CD1c-positive myeloid dendritic cell (primary cell): Measurements from ENCODE around the gene CALM3.
A peak's percentile ranks its signal among the peaks of the same experiment; 100 is the strongest.

Experiments
- DNase-seq: peaks from one replicate; pipeline ENCODE4 v3.0.0-alpha.2; 2016; ENCODE audit errors: extremely low spot score

CALM3 gene

DNA sequence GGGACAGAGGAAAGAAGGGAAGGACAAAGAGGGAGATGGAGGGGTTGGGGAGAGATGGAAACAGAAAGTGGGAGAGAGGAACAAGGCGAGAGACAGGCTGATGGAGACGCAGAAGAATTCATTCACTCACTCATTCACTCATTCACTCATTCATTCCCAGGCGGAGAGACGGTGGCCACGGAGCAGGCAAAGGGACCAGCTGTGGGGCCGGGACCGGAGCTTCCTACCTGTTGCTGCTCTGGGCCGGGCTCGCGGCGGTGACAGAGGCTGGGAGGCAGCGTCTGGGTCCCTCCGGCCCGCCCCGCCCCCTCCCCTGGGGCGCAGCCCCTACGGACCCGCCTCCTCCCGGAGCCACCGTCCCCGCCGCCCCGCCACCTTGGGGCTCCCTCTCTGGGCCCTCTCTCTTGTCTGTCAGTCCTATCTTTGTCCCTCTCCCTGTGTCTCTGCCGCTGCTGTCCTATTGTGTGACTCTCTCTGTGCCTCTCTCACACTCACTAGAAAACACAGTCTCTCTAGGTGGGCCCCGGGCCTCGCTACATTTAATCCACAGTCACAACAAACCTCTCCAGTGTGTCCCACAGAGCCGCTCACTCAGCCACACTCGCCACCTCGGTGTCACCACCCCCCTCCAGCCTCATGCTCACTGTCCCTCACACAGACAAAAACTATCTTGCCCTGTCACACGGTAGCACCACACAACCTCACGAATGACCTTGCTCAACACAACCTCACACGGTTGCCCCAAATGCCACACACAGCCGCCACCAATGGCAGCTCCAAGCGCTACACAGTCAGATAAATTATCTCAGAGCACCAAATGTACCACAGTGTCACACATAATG lies 35.0 kb downstream of the CALM3 start, which contains the start of gene GNG8:
TSS of gene GNG8 (minus strand) at position 283 of the 842 bp plus-strand sequence. CDS start 1,520 bp downstream, outside the sequence.
- DNase-seq = no peak

DNA sequence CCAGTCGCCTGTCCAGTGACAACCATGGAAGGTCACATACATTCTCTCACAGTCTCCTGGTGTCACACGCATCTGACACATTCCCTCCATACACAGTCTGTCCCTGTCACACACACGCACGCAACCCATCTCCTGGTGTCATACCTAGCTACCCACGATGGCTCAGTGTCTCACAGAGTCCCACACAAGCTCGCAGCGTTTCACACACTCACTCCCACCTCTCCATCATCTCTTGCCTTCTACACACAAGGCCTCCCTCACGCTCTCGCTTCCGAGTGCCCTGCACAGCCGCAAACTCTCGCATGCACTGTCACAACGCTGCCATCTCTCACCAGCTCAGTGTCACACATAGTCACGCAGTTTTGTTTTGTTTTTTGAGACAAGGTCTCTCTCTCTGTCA lies 36.1 kb downstream of the CALM3 start:
- no peak for DNase-seq

DNA sequence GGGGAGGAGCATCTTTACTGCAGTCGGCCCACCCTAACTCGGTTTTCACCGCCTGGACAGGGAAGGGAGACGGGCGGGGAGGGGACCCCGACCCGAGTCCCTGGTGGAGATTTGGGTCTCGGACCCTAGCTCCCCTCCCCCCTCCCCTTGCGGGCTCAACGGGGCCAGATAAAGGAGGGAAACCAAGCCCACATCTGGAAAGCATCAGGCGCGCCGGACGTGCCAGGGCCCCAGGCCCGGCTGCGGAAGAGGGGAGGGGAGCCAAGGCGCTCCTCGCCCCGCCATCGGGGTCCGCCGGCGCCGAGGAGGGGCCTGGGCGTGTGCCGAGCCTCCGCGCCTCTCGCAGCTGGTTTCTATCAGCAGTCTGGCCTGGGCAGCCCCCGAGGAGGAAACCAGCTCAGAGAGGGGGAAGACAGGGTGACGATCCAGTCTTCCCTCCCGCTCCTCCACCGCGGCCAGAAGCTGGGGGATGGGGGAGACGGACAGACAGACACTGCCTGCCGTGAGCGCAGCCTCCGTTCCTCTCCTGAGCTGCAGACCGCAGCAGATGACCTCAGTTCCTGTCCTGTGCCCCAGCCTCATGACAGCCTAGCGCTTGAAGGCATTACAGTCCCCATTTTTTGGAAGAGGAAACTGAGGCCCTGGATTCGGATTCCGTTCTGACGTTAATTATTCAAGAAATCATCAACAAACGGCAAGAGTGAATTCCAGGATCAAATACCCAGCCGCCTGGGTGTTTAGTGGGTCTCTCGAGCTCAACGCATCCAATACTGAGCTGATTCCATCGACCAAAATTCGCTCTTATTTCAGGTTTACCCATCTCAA lies 38.4 kb downstream of the CALM3 start:
- peak; percentile 79 for DNase-seq

DNA sequence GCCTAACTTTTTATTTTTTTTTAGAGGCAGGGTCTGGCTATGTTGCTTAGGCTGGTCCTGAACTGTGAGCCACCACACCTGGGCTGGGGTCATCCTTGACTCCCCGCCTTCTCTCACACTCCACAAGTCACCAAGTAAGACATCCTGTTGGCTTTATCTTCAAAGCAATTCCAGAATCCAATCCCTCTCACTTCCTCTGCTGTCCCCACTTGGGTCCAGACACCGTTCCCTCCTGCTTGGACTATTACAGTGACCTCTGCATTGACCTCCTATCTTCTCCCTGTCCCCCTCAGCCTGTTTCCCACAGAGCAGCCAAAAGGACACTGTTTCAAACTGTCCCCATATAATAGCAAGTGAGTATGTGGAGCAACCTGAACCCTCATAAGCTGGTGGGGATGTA lies 39.5 kb downstream of the CALM3 start:
- DNase-seq = no peak

DNA sequence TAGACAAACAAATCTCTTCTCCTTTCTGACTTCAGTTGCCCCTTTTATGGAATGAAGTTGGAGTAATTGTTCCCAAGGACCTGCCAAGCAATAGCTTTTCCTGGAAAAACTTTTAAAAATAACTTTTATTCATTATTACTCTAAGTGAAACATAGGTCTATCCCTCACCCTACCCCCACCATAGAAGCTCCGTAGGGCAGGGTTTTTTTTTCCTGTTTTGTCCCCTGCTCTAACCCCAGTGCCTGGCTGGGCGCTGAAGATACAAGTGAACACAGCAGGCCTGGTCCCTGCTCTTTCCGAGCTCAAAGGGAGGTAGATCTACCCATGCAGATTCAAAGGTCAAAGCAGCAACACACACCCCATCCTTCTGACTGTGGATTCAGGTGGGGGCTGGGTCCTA lies 43.6 kb downstream of the CALM3 start:
- DNase-seq = no peak

DNA sequence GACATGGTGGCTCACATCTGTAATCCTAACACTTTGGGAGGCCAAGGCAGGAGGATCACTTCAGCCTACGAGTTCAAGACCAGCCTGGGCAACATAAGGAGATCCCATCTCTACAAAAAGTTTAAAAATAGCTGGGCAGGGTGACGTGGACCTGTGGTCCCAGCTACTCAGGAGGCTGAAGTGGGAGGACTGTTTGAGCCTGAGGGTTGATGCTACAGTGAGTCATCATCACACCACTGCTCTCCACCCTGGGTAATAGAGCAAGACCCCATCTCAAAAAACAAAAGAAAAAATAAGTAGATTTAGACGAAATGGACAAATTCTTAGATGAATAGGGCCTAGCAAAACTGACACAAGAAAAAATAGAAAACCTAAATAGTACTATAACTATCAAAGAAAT lies 45.3 kb downstream of the CALM3 start:
- no peak for DNase-seq

DNA sequence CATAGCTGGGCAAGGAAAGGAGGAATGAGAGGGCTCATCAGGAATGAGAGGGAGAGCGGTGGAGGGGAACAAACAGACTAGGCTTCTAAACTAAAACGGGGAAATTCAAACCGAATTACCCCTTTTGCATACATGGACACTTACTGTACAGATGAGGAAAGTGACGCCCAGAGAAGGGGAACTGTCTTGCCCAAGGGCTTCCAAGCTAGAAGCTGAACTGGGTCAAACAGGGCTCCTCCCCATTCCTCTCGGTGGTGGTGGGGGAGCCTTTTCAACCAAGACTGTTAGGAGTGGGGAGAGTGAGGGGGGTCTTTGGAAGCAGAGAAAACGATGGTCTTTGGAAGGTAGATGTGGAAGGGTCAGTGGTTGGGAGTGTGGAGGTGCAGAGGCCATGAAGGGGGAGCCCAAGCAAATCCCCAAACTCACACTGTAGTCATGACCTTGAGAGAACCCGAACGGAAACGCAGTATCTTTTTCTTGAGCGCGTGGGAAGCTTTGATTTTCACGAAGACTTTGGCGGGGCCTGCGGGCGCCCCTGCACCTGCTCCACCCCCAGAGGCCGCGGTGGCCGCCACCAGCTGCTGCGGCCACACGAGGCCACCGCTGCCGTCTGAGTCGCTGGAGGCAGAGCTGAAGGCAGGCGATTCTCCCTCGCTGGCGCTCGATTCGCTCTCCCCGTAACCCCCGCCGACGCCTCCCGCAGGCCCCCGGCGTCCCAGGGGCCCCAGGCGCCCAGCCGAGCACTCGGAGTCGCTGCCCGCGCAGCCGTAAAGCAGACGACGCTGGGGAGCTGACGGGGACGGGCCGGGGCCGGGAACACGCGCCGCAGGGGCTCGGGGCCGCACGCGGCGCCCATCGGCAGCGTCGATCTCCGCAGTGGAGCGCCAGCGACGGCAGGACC lies 47.2 kb downstream of the CALM3 start:
- DNase-seq = peak; percentile 59

DNA sequence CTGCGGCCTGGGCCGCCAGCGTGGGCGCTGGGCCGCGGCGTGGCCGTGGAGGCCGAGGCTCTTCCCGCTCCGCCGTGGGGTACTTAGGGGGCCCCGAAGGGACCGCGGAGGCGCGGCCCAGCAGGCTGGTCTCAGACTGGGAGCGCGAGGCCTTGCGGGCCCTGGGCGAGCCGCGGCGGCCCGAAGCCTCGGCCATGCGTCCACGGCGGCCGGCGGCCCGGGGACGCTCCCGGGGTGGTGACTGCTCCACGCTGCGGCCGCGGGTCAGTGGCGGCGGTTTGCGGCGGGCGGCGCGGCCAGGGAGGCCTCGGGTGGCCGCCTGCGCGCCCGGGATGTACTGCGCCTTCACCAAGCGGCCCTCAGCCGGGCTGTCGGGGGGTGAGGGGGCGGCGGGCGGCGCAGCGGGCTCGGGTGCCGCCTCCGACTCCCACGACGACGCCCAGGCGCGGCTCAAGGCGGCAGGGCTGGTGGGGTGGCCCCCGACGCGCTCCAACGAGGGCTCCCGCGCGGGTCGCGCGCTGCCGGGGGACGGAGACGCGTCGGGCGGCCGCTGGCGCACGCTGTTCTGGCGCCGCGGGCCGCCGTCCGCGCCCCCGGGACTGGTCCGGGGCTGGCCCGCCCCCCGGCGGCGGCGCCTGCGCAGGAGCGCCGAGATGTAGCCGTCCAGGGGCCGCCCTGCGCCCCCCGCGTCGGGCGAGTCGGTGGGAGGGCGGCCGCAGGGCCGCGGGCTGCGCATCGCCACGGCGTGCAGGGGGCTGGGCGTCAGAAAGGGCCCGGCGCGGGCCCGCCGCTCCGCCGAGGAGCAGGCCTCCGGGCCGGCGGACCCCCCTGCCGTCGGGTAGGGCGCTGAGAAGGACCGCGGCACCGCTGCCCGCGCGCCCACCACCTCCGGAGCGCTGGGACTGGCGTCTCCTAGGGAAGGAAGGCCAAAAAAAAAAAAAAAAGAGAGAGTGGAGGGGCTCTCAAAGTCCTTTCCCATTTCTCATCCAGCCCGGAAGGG lies 48.1 kb downstream of the CALM3 start:
- no peak for DNase-seq

DNA sequence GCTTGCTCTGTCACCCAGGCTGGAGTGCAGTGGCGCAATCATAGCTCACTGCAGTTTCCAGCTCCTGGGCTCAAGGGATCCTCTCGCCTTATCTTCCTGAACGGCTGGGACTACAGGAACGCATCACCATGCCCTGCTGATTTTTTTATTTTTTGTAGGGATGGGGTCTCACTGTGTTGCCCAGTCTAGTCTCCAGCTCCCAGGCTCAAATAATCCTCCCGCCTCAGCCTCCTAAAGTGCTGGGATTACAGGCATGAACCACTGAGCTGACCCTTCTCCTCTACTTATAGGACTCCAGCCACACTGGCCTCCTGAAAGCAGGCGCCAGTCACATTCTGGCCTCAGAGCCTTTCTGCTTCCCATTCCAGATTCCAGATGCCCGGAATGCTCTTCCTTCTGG lies 49.3 kb downstream of the CALM3 start:
- no peak for DNase-seq

DNA sequence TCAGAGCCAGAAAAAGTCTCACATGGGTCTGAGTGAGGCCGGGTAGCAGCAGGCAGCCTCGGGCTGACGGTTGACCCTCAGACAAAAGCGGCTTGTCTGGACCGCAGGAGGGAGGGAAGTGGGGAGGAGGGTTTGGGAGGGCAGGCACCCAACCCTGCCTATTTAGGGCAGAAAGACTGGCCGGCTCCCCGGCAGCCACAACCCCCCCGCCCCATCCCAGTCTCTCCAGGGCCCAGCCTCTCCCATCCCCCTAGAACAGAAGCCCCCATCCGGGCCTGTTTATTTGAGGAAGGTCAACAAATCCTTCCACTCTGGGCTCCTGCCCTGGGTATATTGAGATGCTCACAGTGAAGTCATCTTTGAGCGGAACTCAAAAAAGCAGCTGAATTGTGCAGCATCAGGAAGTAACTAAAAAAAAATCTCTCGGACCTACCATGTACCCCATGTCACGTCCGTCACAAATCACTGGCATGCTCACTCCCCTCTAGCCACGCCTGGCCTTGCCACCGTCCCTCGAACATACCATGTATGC lies 53.6 kb downstream of the CALM3 start:
- DNase-seq = no peak

DNA sequence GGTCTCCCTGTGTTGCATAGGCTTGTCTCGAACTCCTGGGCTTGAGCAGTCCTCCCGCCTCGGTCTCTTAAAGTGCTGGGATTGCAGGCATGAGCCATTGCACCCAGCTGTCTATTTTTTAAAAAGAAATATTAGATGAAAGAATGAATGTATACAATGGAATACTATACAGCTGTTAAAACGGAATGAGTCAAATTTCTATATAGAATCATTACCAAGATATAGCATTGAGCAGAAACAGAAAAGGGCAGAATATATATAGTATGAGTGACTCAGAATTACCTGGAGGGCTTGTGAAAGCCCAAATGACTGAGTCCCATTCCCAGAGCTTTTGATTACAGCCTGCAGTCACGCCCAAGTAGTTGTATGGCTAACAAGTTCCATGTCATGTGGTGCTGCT lies 55.4 kb downstream of the CALM3 start:
- no peak for DNase-seq

DNA sequence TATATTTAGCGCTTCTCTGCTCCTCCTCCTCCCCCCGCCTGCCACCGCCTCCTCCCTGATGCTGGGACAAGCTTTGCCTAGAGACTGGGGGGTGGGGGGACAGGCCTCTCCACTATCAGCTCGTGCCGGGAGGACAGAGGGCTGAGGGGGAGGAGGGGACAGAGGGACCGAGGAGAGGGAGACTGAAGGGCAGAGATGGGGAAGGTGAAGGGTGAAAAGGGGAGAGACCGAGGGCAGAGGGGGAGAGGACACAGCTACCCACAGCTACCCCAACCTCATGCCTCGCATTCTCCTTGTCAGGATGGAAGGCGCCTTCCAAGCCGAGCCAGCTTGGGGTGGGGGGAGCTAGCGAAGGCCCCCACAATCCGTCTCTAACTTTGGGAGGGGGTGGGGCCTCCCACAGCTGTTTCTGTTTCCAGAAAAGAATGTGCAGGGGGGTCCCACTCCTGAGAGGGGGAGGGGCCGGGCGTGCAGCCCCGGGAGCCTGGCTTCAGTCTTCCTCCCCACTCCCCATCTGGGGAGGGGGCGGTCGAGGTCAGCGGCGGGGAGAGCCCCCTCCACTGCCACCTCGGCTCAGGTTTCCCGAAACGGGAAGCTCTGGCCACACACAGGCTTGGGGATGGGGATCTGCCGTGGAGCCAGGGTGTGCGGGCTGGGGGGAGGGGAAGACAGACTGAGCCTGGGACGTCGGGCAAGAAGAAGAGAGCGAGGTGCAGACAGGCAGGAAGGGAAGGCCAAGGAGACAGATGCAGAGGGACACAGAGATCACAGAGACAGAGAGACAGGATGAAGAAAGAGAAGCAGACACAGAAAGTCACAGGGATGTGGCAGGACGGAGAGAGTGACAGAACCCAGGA lies 58.2 kb downstream of the CALM3 start:
- DNase-seq = peak; percentile 45

DNA sequence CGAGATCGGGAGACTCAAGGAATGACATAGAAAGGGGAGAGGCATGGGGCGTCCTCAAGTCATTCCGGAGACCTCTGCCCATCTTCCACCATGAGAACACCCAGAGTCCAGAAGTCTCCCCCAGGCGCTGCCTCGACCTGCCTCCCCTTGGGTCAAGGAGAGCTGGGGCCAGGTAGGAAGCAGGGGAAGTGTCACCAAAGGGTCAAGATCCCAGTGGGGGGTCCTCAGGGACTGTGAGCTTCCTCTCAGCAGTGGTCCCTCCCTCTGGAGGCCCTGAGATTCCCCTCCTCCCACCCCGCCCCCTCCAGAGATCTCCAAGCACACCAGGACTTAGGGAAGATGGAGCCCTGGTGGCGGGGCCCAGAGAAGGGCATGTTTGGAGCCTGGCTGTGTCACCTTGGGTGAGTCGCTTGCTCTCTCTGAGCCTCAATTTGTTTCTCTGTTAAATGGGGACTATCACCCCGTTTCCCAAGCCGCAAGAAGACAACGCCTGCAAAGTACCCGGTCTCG lies 58.9 kb downstream of the CALM3 start:
- peak; percentile 4 for DNase-seq
